Spleen (tissue), 11 donors: ENCODE results near the gene FOS. TPM values are rescaled to one million over a fixed set of nuclear protein-coding genes. Genes with fewer than 3 reads are reported as not detected.
A peak's percentile ranks its signal among the peaks of the same experiment; 100 is the strongest.
"Not testable (repeated sequence)": the region's sequence is repeated elsewhere in the genome, so short reads cannot be mapped to it uniquely, and the experiment has no call there.

Source experiments
- DNase-seq: peaks from one replicate; pipeline ENCODE4 v3.0.0-alpha.2; 2020
- H3K27ac ChIP-seq, 8 donors: fragments of 200-600 bp; sonication (generic) in 7 of 8; 1 replicate in 4 of 8; 2 replicates in 4 of 8; pipeline versions ENCODE4 v1.5.0 to v1.8.0; 2016 to 2021; ENCODE audit warnings: inconsistent platforms in 4 of 8, mild to moderate bottlenecking in 4 of 8, moderate library complexity in 1 of 8
- H3K27me3 ChIP-seq, 7 donors: fragments of 200-600 bp; sonication (generic) in 6 of 7; replicated peaks in 1 of 7; 1 replicate in 4 of 7; 2 replicates in 3 of 7; pipeline versions ENCODE4 v1.5.0 to v1.8.0; 2016 to 2021; ENCODE audit warnings: inconsistent platforms in 3 of 7, mild to moderate bottlenecking in 1 of 7
- H3K36me3 ChIP-seq, 6 donors: fragments of 200-600 bp; sonication (generic) in 5 of 6; 1 replicate in 4 of 6; 2 replicates in 2 of 6; pipeline versions ENCODE4 v1.5.0 to v1.8.0; 2016 to 2021; ENCODE audit warnings: inconsistent platforms in 2 of 6
- H3K4me1 ChIP-seq, 6 donors: fragments of 200-600 bp; sonication (generic) in 5 of 6; 1 replicate in 3 of 6; 2 replicates in 3 of 6; pipeline versions ENCODE4 v1.5.0 to v1.8.0; 2016 to 2021; ENCODE audit warnings: inconsistent platforms in 3 of 6
- H3K4me3 ChIP-seq, 8 donors: fragments of 200-600 bp; sonication (generic) in 7 of 8; 1 replicate in 4 of 8; 2 replicates in 4 of 8; pipeline versions ENCODE4 v1.5.0 to v1.8.0; 2016 to 2021; ENCODE audit warnings: inconsistent platforms in 4 of 8, mild to moderate bottlenecking in 4 of 8, moderate library complexity in 2 of 8
- H3K9me3 ChIP-seq, 8 donors: fragments of 200-600 bp; sonication (generic) in 7 of 8; 1 replicate in 4 of 8; 2 replicates in 4 of 8; pipeline versions ENCODE4 v1.5.0 to v1.8.0; 2016 to 2021; ENCODE audit warnings: inconsistent platforms in 4 of 8
- POLR2A ChIP-seq, 3 donors: fragments of 450-650 bp; IDR thresholded peaks; one replicate each; pipeline ENCODE4 v1.5.1; 2017; ENCODE audit warnings: antibody characterized with exemption in 3 of 3, mild to moderate bottlenecking in 1 of 3
- POLR2AphosphoS5 ChIP-seq, 3 donors: sonication (generic); formaldehyde crosslinking; IDR thresholded peaks; one replicate each; pipeline ENCODE4 v1.5.1; 2017; ENCODE audit warnings: antibody characterized with exemption in 3 of 3
- WGBS, 5 donors: extraction: QIAGEN DNeasy Blood & Tissue Kit in 3 of 5; methylation state at CpG; one replicate each; pipeline versions ENCODE4 v1.1.5 to v1.1.7; 2013 to 2018; 5-methylcytosine and 5-hydroxymethylcytosine counted together
- intact Hi-C: fragments of 100-400 bp; cut with DNase I; formaldehyde crosslinking; loops from one replicate; pipeline ENCODE4 v1.15.0; 2023; ENCODE audit warnings: low total_unique reads
- polyA plus RNA-seq, 3 donors: library from polyadenylated mRNA; stranded (reverse); fragments of 200-250 nt; gene quantifications; one replicate each; pipeline ENCODE4 v1.2.1, GENCODE V29; 2013
- total RNA-seq, 7 donors: library from RNA; depleted of rRNA in 3 of 7; stranded (reverse); fragments of >200 nt in 3 of 7; fragmentation: NEBNext Ultra II Directional in 4 of 7; extraction: Animal tissue kit (Norgen Biotek cat#: 25700) in 4 of 7; gene quantifications; one replicate each; pipeline versions ENCODE4 v1.1.0 to v1.2.1, GENCODE V29; 2016 to 2021
- TF ChIP-seq, protein P1 (sequence below), 11 experiments: fragments of 200-600 bp in 7 of 11; fragments of 450-650 bp in 4 of 11; sonication (generic) in 4 of 11; IDR thresholded peaks in 8 of 11; conservative IDR thresholded peaks in 3 of 11; 1 replicate in 7 of 11; 2 replicates in 4 of 11; pipeline versions ENCODE4 v1.4.0 to v1.8.0; 2016 to 2021; ENCODE audit warnings: antibody characterized with exemption in 11 of 11, inconsistent platforms in 4 of 11, mild to moderate bottlenecking in 1 of 11
- donor health status: healthy with polysubstance abuse.
- donor health status: DM: no; HTN: no; CAD: no; lungs with moderate emphysema.
- donor health status: DM: no; HTN: no; CAD: no.
- donor health status: Bipolar disorder and iron deficiency.
- donor health status: healthy.
- donor health status: DM: no; HTN: no; CAD: no.
- donor health status: DM: yes; HTN: yes; CAD: no.

FOS gene
- total and polyA plus RNA-seq, 10 donors, result 18.8 to 414 (median 116) TPM

DNA sequence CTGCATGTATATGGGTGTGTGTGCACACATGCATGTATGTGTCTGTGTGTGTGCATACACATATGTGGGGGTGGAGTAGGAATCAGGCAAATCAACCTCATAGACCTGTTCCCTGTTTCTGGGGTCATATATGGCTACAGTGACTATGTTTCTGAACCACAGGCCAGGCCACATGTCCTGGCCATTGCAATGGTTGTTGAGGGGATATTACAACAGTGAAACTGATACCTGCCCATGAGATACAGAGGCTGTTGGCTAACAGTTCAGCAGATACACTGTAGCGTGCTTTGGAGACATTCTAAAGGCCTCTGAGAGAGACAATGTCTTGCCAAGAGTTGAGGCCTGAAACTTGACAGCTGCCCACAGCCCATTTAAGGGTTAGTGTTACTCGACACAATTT, 47.3 kb upstream of the FOS start:
- H3K27ac ChIP-seq, result no peak overlapping the region
- intact Hi-C loops, result loop anchor here (10.0 kb wide), 1 partner anchor 63 kb away; no protein-coding TSS in a partner anchor
- H3K4me1 ChIP-seq, result peaks cover 15 to 90% (median 52%) of the 10 kb centered on the region in 6 donors
- WGBS, 5 donors, result 63 to 91% (median 85%) methylated on average over 2 of the region's 2 CpGs
- H3K4me3 ChIP-seq, result no peak overlapping the region
- H3K27me3 ChIP-seq, result no peaks in the 10 kb centered on the region
- no peaks in the 10 kb centered on the region for H3K9me3 ChIP-seq
- DNase-seq, result no peak
- TF ChIP-seq, protein P1, sequence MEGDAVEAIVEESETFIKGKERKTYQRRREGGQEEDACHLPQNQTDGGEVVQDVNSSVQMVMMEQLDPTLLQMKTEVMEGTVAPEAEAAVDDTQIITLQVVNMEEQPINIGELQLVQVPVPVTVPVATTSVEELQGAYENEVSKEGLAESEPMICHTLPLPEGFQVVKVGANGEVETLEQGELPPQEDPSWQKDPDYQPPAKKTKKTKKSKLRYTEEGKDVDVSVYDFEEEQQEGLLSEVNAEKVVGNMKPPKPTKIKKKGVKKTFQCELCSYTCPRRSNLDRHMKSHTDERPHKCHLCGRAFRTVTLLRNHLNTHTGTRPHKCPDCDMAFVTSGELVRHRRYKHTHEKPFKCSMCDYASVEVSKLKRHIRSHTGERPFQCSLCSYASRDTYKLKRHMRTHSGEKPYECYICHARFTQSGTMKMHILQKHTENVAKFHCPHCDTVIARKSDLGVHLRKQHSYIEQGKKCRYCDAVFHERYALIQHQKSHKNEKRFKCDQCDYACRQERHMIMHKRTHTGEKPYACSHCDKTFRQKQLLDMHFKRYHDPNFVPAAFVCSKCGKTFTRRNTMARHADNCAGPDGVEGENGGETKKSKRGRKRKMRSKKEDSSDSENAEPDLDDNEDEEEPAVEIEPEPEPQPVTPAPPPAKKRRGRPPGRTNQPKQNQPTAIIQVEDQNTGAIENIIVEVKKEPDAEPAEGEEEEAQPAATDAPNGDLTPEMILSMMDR (IDR thresholded peaks at IDR 0.05 in 8 of 11, conservative IDR thresholded peaks at IDR 0.05 in 3 of 11), result no peak
- no peak for TF ChIP-seq POLR2A (IDR thresholded peaks at IDR 0.05)
- TF ChIP-seq POLR2AphosphoS5 (IDR thresholded peaks at IDR 0.05), result no peak
- H3K36me3 ChIP-seq, result no peaks in the 10 kb centered on the region

DNA sequence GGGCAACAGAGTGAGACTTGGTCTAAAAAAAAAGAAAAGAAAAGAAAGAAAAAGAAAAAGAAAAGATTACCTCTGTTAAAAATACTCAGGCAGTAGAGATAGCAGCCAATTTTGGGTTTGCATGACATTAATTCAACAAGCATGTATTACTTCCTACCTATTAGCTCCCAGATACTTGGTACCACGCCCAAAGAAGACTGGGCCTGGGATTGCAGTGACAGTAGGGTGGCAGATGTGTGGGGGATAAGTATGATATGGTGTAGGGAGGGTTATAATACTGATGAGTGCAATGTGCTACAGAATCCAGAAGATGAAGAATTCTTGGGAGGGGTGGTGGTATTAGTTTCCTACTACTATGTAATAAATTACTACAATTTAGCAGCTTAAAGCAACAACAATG, 46.4 kb upstream of the FOS start:
- DNase-seq, result no peak
- intact Hi-C loops, result loop anchor here (10.0 kb wide), 1 partner anchor 63 kb away; no protein-coding TSS in a partner anchor
- TF ChIP-seq POLR2A (IDR thresholded peaks at IDR 0.05) (no peak), POLR2AphosphoS5 (IDR thresholded peaks at IDR 0.05) (no peak)
- TF ChIP-seq, protein P1 (IDR thresholded peaks at IDR 0.05 in 8 of 11, conservative IDR thresholded peaks at IDR 0.05 in 3 of 11), result no peak
- no peaks in the 10 kb centered on the region for H3K36me3 ChIP-seq
- H3K4me1 ChIP-seq, result peaks cover 15 to 98% (median 56%) of the 10 kb centered on the region in 6 donors
- no peak overlapping the region for H3K4me3 ChIP-seq
- peak overlapping the region in 2 of 8 donors; percentile 12 to 35 for H3K27ac ChIP-seq
- WGBS, 5 donors, result 70 to 93% (median 88%) methylated on average over 1 of the region's 1 CpG
- H3K9me3 ChIP-seq, result no peaks in the 10 kb centered on the region
- H3K27me3 ChIP-seq, result no peaks in the 10 kb centered on the region

DNA sequence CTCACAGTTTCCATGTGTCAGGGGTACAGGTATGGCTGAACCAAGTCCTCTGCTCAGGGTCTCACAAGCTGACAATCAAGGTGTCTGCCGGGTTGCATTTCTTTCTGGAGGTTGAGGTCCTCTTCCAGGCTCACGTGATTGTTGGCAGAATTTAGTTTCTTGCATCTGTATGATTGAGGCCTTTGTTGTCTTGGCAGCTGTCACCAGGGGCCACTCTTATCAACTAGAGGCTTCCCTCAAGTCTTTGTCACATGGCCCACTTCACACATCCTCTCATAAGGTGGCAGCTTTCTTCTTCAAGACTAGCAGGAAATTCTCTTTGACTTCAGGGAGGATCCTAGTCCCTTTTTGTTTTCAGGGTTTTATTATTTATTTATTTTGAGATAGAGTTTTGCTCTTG, 46.0 kb upstream of the FOS start:
- H3K4me1 ChIP-seq, result peaks cover 15 to 98% (median 58%) of the 10 kb centered on the region in 6 donors
- H3K4me3 ChIP-seq, result no peak overlapping the region
- 58 to 85% (median 68%) methylated on average over 2 of the region's 2 CpGs for WGBS, 5 donors
- TF ChIP-seq POLR2A (IDR thresholded peaks at IDR 0.05) (no peak), POLR2AphosphoS5 (IDR thresholded peaks at IDR 0.05) (no peak)
- TF ChIP-seq, protein P1 (IDR thresholded peaks at IDR 0.05 in 8 of 11, conservative IDR thresholded peaks at IDR 0.05 in 3 of 11), result peak in 3 of 11 experiments; percentile 11 to 36 (median 24)
- DNase-seq, result no peak
- intact Hi-C loops, result loop anchor here (10.0 kb wide), 1 partner anchor 62 kb away; no protein-coding TSS in a partner anchor
- no peaks in the 10 kb centered on the region for H3K27me3 ChIP-seq
- H3K27ac ChIP-seq, result peak overlapping the region in 2 of 8 donors; percentile 35 to 46
- no peaks in the 10 kb centered on the region for H3K9me3 ChIP-seq
- no peaks in the 10 kb centered on the region for H3K36me3 ChIP-seq

DNA sequence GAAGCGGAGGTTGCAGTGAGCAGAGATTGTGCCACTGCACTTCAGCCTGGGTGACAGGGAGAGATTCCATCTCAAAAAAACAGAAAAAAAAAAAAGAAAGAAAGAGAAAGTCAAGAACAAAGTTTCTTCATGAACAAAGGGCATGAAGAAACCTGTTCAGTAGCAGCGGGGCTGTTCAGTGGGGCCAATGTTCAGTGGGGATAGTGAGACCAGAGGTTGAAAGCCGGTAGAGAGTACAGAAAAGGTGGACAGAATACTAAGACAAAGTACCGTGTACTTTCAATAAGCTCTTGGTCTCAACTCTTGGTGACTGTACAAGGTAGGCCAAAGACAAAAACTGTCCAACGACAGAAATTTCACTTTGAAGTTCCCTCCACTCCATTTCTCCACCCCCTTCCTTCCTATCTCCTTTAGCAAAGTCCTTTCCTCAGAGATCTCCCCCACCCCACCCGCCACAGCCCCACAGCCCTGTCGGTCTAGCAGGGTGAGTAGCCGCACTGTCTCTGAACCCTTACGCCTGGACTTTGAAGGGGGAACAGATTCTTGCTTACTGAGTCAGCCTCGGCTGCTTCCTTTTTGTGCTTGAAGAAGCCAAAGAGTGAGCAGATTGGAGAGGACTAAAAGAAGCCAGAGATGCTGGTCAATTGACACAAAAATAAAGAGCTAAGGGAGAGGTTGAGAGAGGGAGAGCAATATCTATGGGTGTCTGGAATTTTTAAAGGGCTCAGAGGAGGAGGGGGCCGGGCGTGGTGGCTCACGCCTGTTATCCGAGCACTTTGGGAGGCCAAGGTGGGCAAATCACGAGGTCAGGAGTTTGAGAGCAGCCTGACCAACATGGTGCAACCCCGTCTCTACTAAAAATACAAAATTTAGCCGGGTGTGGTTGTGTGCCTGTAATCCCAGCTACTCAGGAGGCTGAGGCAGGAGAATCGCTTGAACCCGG, 44.2 kb upstream of the FOS start:
- WGBS, 5 donors, result 66 to 81% (median 72%) methylated on average over 19 of the region's 19 CpGs
- DNase-seq, result no peak
- no peaks in the 10 kb centered on the region for H3K27me3 ChIP-seq
- H3K4me1 ChIP-seq, result peaks cover 12 to 96% (median 49%) of the 10 kb centered on the region in 6 donors
- TF ChIP-seq POLR2A (IDR thresholded peaks at IDR 0.05) (no peak), POLR2AphosphoS5 (IDR thresholded peaks at IDR 0.05) (peak in 2 of 3 donors; percentile 20 to 51)
- TF ChIP-seq, protein P1 (IDR thresholded peaks at IDR 0.05 in 8 of 11, conservative IDR thresholded peaks at IDR 0.05 in 3 of 11), result no peak
- H3K27ac ChIP-seq, result peak overlapping the region in 7 of 8 donors; percentile 30 to 78 (median 65)
- no peaks in the 10 kb centered on the region for H3K36me3 ChIP-seq
- H3K9me3 ChIP-seq, result no peaks in the 10 kb centered on the region
- no peak overlapping the region for H3K4me3 ChIP-seq
- intact Hi-C loops, result loop anchor here (10.0 kb wide), 1 partner anchor 60 kb away; no protein-coding TSS in a partner anchor

DNA sequence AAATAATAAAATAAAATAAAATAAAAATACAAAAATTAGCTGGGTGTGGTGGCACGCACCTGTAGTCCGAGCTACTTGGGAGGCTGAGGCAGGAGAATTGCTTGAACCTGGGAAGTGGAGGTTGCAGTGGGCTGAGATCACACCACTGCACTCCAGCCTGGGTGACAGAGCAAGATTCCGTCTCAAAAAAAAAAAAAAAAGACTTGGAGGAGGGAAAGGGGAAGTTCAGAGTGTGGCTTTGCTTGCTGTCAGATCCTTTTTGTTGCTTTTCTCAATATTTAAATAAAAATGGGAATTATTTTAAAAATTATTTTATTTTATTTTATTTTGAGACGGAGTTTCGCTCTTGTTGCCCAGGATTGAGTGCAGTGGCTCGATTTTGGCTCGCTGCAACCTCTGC, 43.4 kb upstream of the FOS start:
- 78 to 89% (median 84%) methylated on average over 7 of the region's 7 CpGs for WGBS, 5 donors
- not testable (repeated sequence) for H3K36me3 ChIP-seq, H3K4me3 ChIP-seq, H3K9me3 ChIP-seq, H3K27me3 ChIP-seq, DNase-seq
- intact Hi-C loops, result loop anchor here (10.0 kb wide), 1 partner anchor 60 kb away; no protein-coding TSS in a partner anchor
- peak overlapping the region in 5 of 8 donors; percentile 65 to 78 (median 76) for H3K27ac ChIP-seq
- H3K4me1 ChIP-seq, result peaks cover 4 to 90% (median 42%) of the 10 kb centered on the region in 6 donors
